ENCODE measurements around the gene CTDSPL. TPM values are rescaled to one million over a fixed set of nuclear protein-coding genes. Genes with fewer than 3 reads are reported as not detected.

Gene CTDSPL
- total and polyA plus RNA-seq, 2 of the 8 experiments (the other 6 are each of a cell fraction or from before 2014, with no cell fraction given) = 20.3 to 42.2 TPM

DNA sequence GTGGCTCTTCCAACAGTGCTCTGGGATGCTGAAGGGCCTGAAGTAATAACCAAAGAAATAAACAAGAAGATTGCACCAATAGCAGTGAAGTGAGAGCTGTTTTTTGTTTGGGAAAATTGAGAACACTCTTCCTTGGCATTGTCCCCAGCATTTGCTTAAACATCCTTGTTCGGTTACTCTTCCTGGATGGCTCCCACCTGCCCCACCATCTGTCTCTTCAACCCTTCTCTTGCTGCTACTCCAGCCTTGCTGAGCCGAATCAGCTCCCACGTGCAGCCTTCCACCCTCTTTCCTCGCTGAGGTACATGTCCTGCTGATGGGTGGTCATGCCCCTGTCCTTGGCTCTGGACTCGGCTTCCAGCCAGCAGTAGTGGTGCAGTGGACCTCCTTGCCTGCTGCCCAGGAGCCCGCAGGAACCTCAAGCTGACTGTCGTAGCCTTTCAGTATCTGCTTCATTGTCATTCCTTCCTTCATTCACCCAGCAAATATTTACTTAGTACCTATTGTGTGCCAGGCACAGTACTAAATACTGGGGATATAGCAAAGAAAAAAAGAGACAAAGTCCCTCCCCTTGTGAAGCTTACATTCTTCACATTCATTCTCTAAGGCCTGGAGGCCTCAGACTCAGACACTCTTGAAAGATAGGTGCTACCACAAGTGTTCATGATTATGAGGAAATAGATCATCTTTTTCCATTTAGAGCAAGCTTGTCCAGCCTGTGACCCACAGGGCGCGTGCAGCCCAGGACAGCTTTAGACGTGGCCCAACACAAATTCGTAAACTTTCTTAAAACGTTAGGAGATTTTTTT lies 111.8 kb downstream of the CTDSPL start:
- H2BK12ac ChIP-seq (ENCODE audit: low read depth, low read length) = no peak overlapping the region
- no peak for DNase-seq (ENCODE audit: low read depth in 1 of 2, low spot score in 2 of 2)
- POLR2A ChIA-PET (ENCODE audit: partially characterized antibody) = no interaction called here

More for the DNA sequence above, 111.8 kb downstream of the CTDSPL start:
- Histone ChIP-seq H3K4me1 (replicated peaks in 1 of 4; ENCODE audit: control insufficient read depth in 3 of 4, insufficient read depth in 4 of 4, low read length in 3 of 4) (peaks cover 0 to 3% (median 0%) of the 10 kb centered on the region in 4 experiments; a peak in 1 of 7 replicates), H2AK5ac (ENCODE audit: low read depth, low read length) (no peak overlapping the region), H2AFZ (ENCODE audit: low read length) (no peak overlapping the region), H3K56ac (replicated peaks; ENCODE audit: insufficient read length, low read depth, low read length) (no peak overlapping the region), H2BK120ac (replicated peaks; ENCODE audit: low read depth, low read length) (no peak overlapping the region), H2BK15ac (ENCODE audit: low read length) (no peak overlapping the region), H3K9ac (replicated peaks in 1 of 4; ENCODE audit: extremely low read depth in 1 of 4, low read depth in 3 of 4, low read length in 3 of 4) (no peak overlapping the region), H2BK20ac (ENCODE audit: low read length) (no peak overlapping the region), H3K9me3 (ENCODE audit: insufficient read depth in 2 of 2, low read depth in 1 of 2, low read length in 1 of 2) (no peaks in the 10 kb centered on the region), H3K23ac (ENCODE audit: insufficient read length) (no peak overlapping the region), H4K20me1 (replicated peaks in 1 of 2; ENCODE audit: control insufficient read depth in 1 of 2, insufficient read depth in 2 of 2, low read length in 2 of 2) (no peaks in the 10 kb centered on the region), H3K14ac (ENCODE audit: insufficient read length) (no peak overlapping the region), H3K36me3 (ENCODE audit: control insufficient read depth in 2 of 4, insufficient read depth in 4 of 4, low read length in 3 of 4) (peaks cover 0 to 7% (median 2%) of the 10 kb centered on the region in 4 experiments; a peak in 5 of 8 replicates), H3K79me2 (ENCODE audit: control insufficient read depth in 1 of 2, insufficient read depth in 2 of 2, low read length in 2 of 2) (no peaks in the 10 kb centered on the region), H3K27me3 (replicated peaks in 1 of 4; ENCODE audit: control insufficient read depth in 3 of 4, extremely low read depth in 1 of 4, insufficient read depth in 3 of 4, low read length in 3 of 4) (no peaks in the 10 kb centered on the region), H3K4me2 (ENCODE audit: insufficient read depth in 1 of 2, low read depth in 2 of 2, low read length in 2 of 2) (no peak overlapping the region), H3K79me1 (ENCODE audit: low read depth, low read length) (no peaks in the 10 kb centered on the region), H3K4ac (replicated peaks; ENCODE audit: insufficient read length, low read depth, low read length) (no peak overlapping the region), H3K4me3 (ENCODE audit: extremely low read depth in 1 of 4, insufficient read depth in 2 of 4, low read depth in 3 of 4, low read length in 4 of 4) (no peak overlapping the region), H4K5ac (ENCODE audit: insufficient read length, low read depth, low read length) (no peak overlapping the region), H3K27ac (ENCODE audit: low read depth, low read length) (no peak overlapping the region), H4K8ac (ENCODE audit: extremely low read depth, insufficient read depth, low read length) (no peak overlapping the region), H2BK5ac (ENCODE audit: low read depth, low read length) (no peak overlapping the region), H4K91ac (replicated peaks; ENCODE audit: insufficient read length, low read length) (no peak overlapping the region), H3K23me2 (ENCODE audit: low read depth, low read length) (no peaks in the 10 kb centered on the region), H3K18ac (ENCODE audit: extremely low read depth, low read length) (no peak overlapping the region)
- no peak for FAIRE-seq
- WGBS, 2 experiments (ENCODE audit: extremely low coverage in 1 of 2, insufficient coverage in 1 of 2, insufficient read length in 1 of 2, insufficient replicate concordance in 2 of 2, low coverage in 1 of 2, low lambda C conversion rate in 2 of 2, missing lambda C conversion rate in 1 of 2) = 85% methylated on average over 12 of the region's 12 CpGs; no CpG with 5 or more reads in 1 of the 2 experiments
- CTCF ChIA-PET (ENCODE audit: partially characterized antibody) = interaction anchor here (0.7 to 8.3 kb wide), 35 partner anchors 9 to 611 kb away, joined by 3 to 134 read pairs (median 6); partner anchors contain the start of gene VILL
- no peak for TF ChIP-seq EZH2 (IDR thresholded peaks at IDR 0.05; ENCODE audit: low read depth, low read length, severe bottlenecking)
